Measurements from ENCODE around the gene MYH9.

MYH9 gene

GRCh38 chr22:36355894-36356293 is 31.9 kb downstream of the MYH9 start:
- H3K79me2 ChIP-seq (ENCODE audit: insufficient read depth, low read length): peaks cover 98% of the 10 kb centered on the region
- H3K36me3 ChIP-seq (ENCODE audit: low read length): no peaks in the 10 kb centered on the region
- no peaks in the 10 kb centered on the region for H3K9me2 ChIP-seq (replicated peaks; ENCODE audit: insufficient read depth, low read length)
- no peak overlapping the region for H3K9ac ChIP-seq (ENCODE audit: low read length)
- H3K27me3 ChIP-seq (ENCODE audit: low read length): no peaks in the 10 kb centered on the region
- H3K4me2 ChIP-seq (ENCODE audit: low read depth, low read length, poor library complexity, severe bottlenecking): no peak overlapping the region
- no peak for TF ChIP-seq EZH2phosphoT487 (conservative IDR thresholded peaks at IDR 0.05; ENCODE audit: low read length)
- H4K20me1 ChIP-seq (ENCODE audit: low read depth, low read length): 0 out of 2 replicates have a peak, but pooled peaks cover 15% of the 10 kb centered on the region
- H3K27ac ChIP-seq (ENCODE audit: low read depth, low read length): peak overlapping the region; percentile 44; the same call in 1 of the 2 replicates
- H3K4me3 ChIP-seq (ENCODE audit: insufficient read depth, low read length, poor library complexity, severe bottlenecking): no peak overlapping the region
- H2AFZ ChIP-seq (ENCODE audit: low read depth, low read length, severe bottlenecking): no peak overlapping the region
- H3K9me3 ChIP-seq (ENCODE audit: insufficient read depth, low read length): no peaks in the 10 kb centered on the region
- 0 out of 2 replicates have a peak, but pooled peaks cover 3% of the 10 kb centered on the region for H3F3A ChIP-seq (ENCODE audit: insufficient read depth)

- Histone ChIP-seq H4K20me1 (ENCODE audit: low read depth, low read length) (0 out of 2 replicates have a peak, but pooled peaks cover 15% of the 10 kb centered on the region), H3K4me3 (ENCODE audit: insufficient read depth, low read length, poor library complexity, severe bottlenecking) (no peak overlapping the region), H3K4me2 (ENCODE audit: low read depth, low read length, poor library complexity, severe bottlenecking) (peak overlapping the region; percentile 12), H3K27me3 (ENCODE audit: low read length) (no peaks in the 10 kb centered on the region), H3K36me3 (ENCODE audit: low read length) (no peaks in the 10 kb centered on the region), H3K9ac (ENCODE audit: low read length) (no peak overlapping the region), H3K79me2 (ENCODE audit: insufficient read depth, low read length) (peaks cover 99% of the 10 kb centered on the region), H3K9me2 (replicated peaks; ENCODE audit: insufficient read depth, low read length) (no peaks in the 10 kb centered on the region), H3K27ac (ENCODE audit: low read depth, low read length) (peak overlapping the region; percentile 44), H3K9me3 (ENCODE audit: insufficient read depth, low read length) (no peaks in the 10 kb centered on the region), H3F3A (ENCODE audit: insufficient read depth) (0 out of 2 replicates have a peak, but pooled peaks cover 3% of the 10 kb centered on the region), H2AFZ (ENCODE audit: low read depth, low read length, severe bottlenecking) (no peak overlapping the region)
- TF ChIP-seq CTCF (IDR thresholded peaks at IDR 0.05; ENCODE audit: insufficient read depth, low read length, poor library complexity, severe bottlenecking): no peak
- TF ChIP-seq EZH2phosphoT487 (conservative IDR thresholded peaks at IDR 0.05; ENCODE audit: low read length): no peak
These were observed 32.4 kb downstream of the MYH9 start for GRCh38 chr22:36355362-36355761.

GRCh38 chr22:36352803-36353507 is 34.8 kb downstream of the MYH9 start:
- no peak overlapping the region for H3K27ac ChIP-seq (ENCODE audit: low read depth, low read length)
- H3K9me2 ChIP-seq (replicated peaks; ENCODE audit: insufficient read depth, low read length): no peaks in the 10 kb centered on the region
- no peaks in the 10 kb centered on the region for H3F3A ChIP-seq (ENCODE audit: insufficient read depth)
- H4K20me1 ChIP-seq (ENCODE audit: low read depth, low read length): peaks cover 16% of the 10 kb centered on the region; the same call in 1 of the 2 replicates
- H3K9me3 ChIP-seq (ENCODE audit: insufficient read depth, low read length): no peaks in the 10 kb centered on the region
- H3K9ac ChIP-seq (ENCODE audit: low read length): no peak overlapping the region
- no peak overlapping the region for H3K4me3 ChIP-seq (ENCODE audit: insufficient read depth, low read length, poor library complexity, severe bottlenecking)
- no peak overlapping the region for H3K4me2 ChIP-seq (ENCODE audit: low read depth, low read length, poor library complexity, severe bottlenecking)
- no peak for TF ChIP-seq CTCF (IDR thresholded peaks at IDR 0.05; ENCODE audit: insufficient read depth, low read length, poor library complexity, severe bottlenecking)
- no peak for TF ChIP-seq EZH2phosphoT487 (conservative IDR thresholded peaks at IDR 0.05; ENCODE audit: low read length)
- H2AFZ ChIP-seq (ENCODE audit: low read depth, low read length, severe bottlenecking): no peak overlapping the region
- no peaks in the 10 kb centered on the region for H3K27me3 ChIP-seq (ENCODE audit: low read length)
- H3K36me3 ChIP-seq (ENCODE audit: low read length): no peaks in the 10 kb centered on the region
- H3K79me2 ChIP-seq (ENCODE audit: insufficient read depth, low read length): peaks cover 94% of the 10 kb centered on the region

All from SU-DHL-6 (cell line).